HG03196 (cell line): ENCODE measurements around the gene COX7B.
"Not testable (repeated sequence)": the region's sequence is repeated elsewhere in the genome, so short reads cannot be mapped to it uniquely, and the experiment has no call there.

Experiments used
- ATAC-seq: cut with Tn5 transposase; IDR thresholded peaks from one replicate; pipeline ENCODE4 v1.9.1; 2021; ENCODE audit not compliant: unreplicated experiment

COX7B gene

GRCh38 chrX:77945031-77945430 lies 45.8 kb downstream of the COX7B start:
- ATAC-seq: not testable (repeated sequence)

- ATAC-seq: no peak
These were observed 46.8 kb downstream of the COX7B start for GRCh38 chrX:77945910-77946545.

GRCh38 chrX:77946571-77946970 lies 47.3 kb downstream of the COX7B start:
- no peak for ATAC-seq

GRCh38 chrX:77949840-77950239 lies 50.6 kb downstream of the COX7B start:
- ATAC-seq: no peak

- no peak for ATAC-seq
These were observed 52.9 kb downstream of the COX7B start for GRCh38 chrX:77952173-77952572.

- ATAC-seq: no peak
These were observed 54.0 kb downstream of the COX7B start for GRCh38 chrX:77953302-77953701.

GRCh38 chrX:77953708-77954107 lies 54.4 kb downstream of the COX7B start:
- no peak for ATAC-seq
